HG02763 (cell line): Measurements from ENCODE around the gene CCDC188.
A peak's percentile ranks its signal among the peaks of the same experiment; 100 is the strongest.

Experiments used
- ATAC-seq: cut with Tn5 transposase; IDR thresholded peaks from one replicate; pipeline ENCODE4 v1.9.1; 2021; ENCODE audit warnings: mild to moderate bottlenecking, moderate library complexity; ENCODE audit not compliant: unreplicated experiment

Gene CCDC188

GRCh38 chr22:20135806-20136602 is 14.9 kb downstream of the CCDC188 start:
- no peak for ATAC-seq

- ATAC-seq, result no peak
Measured at GRCh38 chr22:20135265-20135664, 15.6 kb downstream of the CCDC188 start.

GRCh38 chr22:20133930-20134549 is 16.8 kb downstream of the CCDC188 start:
- ATAC-seq, result no peak

- ATAC-seq, result no peak
Measured at GRCh38 chr22:20132686-20133246, 18.1 kb downstream of the CCDC188 start.

GRCh38 chr22:20131859-20132685 is 18.8 kb downstream of the CCDC188 start:
- ATAC-seq, result peak; percentile 5

- ATAC-seq, result peak; percentile 41
Measured at GRCh38 chr22:20131597-20131858, 19.3 kb downstream of the CCDC188 start, which contains the start of gene ZDHHC8. Gene ZDHHC8, plus strand, starts transcription at chr22:20131804. Its CDS starts 144 bp downstream, at chr22:20131948.

GRCh38 chr22:20130731-20131596 is 19.9 kb downstream of the CCDC188 start:
- ATAC-seq, result peak; percentile 65

- no peak for ATAC-seq
Measured at GRCh38 chr22:20130319-20130718, 20.5 kb downstream of the CCDC188 start.

- no peak for ATAC-seq
Measured at GRCh38 chr22:20129747-20130014, 21.2 kb downstream of the CCDC188 start.

GRCh38 chr22:20128902-20129746 is 21.7 kb downstream of the CCDC188 start:
- no peak for ATAC-seq

GRCh38 chr22:20128619-20128901 is 22.3 kb downstream of the CCDC188 start:
- no peak for ATAC-seq

GRCh38 chr22:20127869-20128618 is 22.8 kb downstream of the CCDC188 start:
- ATAC-seq, result no peak

GRCh38 chr22:20127318-20127868 is 23.5 kb downstream of the CCDC188 start:
- no peak for ATAC-seq

GRCh38 chr22:20126284-20127029 is 24.4 kb downstream of the CCDC188 start:
- no peak for ATAC-seq

GRCh38 chr22:20125201-20126174 is 25.4 kb downstream of the CCDC188 start:
- ATAC-seq, result no peak

GRCh38 chr22:20124083-20124787 is 26.6 kb downstream of the CCDC188 start:
- no peak for ATAC-seq
